ENCODE results near the gene MICAL2.

MICAL2 gene

GRCh38 chr11:12285106-12285505 lies 174.7 kb downstream of the MICAL2 start:
- DNase-seq (ENCODE audit: low read depth, low spot score): no peak

GRCh38 chr11:12285811-12286222 lies 175.4 kb downstream of the MICAL2 start:
- DNase-seq (ENCODE audit: low read depth, low spot score): no peak

DNA sequence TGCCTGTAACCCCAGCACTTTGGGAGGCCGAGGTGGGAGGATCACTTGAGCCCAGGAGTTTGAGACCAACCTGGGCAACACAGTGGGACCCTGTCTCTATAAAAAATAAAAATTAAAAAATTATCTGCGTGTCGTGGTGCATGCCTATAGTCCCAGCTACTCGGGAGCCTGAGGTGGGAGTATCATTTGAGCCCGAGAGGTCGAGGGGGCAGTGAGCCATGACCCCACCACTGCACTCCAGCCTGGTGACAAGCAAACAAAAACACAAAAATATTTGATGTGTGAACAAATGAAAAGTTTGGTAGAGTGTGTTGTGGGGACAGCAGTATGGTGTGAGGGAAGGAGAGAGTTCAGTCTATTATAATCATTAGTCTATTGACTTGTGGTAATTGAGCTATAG lies 176.2 kb downstream of the MICAL2 start:
- DNase-seq (ENCODE audit: low read depth, low spot score): no peak

- DNase-seq (ENCODE audit: low read depth, low spot score): no peak
These were observed 176.6 kb downstream of the MICAL2 start for GRCh38 chr11:12287009-12287373.

DNA sequence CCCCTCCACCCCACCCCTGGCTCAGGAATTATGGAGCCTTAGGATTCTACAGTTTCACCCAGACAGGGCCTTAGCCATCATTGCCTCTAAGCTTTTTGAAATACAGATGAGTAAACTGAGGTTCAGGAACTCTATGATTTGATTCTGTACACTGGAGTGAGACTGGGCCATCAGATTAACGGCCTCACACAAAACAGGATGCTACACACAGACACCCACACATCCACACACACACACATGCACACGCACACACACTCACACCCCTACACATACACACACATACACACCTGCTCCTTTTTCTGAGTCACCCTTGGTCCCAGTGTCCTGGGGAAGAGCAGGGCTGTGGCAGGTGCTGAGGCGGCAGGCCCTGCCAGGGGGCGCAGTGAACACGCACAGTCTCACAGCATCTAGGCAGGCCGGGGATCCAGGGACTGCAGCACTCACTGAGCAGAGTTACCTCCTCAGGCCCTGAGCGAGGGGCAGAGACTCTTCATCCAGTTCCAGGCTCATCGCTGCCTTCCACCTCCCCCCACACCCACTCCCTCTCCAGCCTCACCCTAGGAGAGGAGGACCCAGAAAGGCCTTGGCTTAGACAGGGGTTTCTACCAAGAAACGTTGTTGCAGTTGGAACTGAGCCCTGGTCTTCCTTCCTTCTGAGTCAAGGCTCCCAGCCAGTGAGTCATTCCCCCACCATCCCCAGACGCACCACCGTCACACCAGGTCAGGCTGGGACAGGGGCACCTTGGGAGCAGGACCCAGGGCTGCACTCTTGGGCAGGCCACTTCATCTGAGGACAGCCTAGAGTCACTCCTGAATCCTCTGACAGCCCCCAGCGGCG lies 177.2 kb downstream of the MICAL2 start:
- no peak for DNase-seq (ENCODE audit: low read depth, low spot score)

- DNase-seq (ENCODE audit: low read depth, low spot score): peak; percentile 18
These were observed 178.0 kb downstream of the MICAL2 start for GRCh38 chr11:12288212-12288930.

- no peak for DNase-seq (ENCODE audit: low read depth, low spot score)
These were observed 178.7 kb downstream of the MICAL2 start for GRCh38 chr11:12288931-12289666.

DNA sequence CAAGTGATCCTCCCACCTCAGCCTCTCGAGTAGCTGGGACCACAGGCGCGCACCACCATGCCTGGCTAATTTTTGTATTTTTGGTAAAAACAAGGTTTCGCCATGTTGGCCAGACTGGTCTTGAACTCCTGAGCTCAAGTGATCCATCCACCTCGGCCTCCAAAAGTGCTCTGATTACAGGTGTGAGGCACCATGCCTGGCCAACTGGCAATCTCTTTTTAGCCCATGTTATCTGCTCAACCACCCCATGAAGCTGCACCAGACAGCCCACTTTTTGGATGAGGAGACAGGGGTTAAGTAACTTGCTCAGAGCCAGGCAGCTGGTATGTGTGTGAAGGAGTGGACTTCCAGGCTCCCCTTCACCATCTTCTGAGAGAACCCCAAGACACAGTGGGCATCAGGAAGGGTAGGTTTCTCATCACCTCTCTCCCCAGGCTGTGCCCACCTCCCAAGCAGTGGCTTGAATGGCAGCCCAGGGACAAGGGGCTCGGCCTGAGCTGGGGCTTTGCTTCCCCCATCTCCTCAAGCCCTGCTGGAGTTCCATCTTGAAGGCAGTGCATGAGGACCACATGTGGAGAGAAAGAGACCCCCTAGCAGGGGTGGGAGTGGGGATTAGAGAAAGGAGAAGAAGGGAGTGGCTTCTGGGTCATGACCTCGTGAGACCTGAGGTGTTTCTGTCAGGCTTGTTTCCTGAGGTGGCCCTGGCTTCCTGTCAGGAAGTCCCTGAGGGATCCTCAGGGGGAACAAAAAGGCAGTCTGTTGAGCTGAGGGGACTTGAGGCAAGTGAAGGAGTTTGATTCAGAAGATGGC lies 179.5 kb downstream of the MICAL2 start:
- DNase-seq (ENCODE audit: low read depth, low spot score): no peak

DNA sequence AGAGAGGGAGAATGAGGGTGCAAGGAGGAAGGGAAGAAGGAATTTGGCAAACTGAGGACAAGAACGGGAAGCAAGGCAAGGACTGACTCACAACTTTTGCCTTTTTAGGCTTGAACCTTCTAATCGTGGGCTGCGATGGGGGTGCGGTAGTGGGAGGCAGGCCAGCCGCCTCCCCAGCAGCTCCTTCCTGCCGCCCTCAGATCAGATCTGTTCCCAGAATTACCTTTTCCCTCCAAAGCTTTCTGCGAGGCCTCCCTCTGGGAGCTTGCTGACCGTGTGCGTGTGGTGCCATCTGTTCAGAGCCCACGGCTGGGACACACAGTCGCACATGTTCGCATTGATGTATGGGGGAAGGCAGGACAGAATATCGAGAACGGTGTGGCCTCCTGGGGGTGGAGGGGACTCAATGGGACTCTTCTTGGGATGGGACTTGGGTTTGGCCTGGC lies 180.1 kb downstream of the MICAL2 start:
- no peak for DNase-seq (ENCODE audit: low read depth, low spot score)

GRCh38 chr11:12291313-12291712 lies 180.9 kb downstream of the MICAL2 start:
- no peak for DNase-seq (ENCODE audit: low read depth, low spot score)

DNA sequence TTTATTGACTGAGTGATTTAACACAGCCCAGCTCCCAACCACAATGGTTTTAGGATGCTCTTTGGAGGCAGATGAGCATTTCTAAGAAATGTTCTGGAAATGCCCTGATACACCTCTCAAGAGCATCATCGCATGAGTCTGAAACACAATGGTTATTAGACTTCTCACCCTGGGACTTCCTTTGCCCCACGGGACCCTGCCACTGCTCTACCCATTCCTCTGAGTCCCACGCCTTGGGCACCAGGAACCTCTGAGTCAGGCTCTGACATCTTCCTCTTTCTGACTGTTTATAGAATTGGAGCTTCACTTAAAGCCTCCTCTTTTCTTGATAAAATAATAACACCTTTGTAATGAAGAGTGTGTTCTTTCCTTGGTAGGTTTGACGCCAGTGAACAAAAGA lies 181.4 kb downstream of the MICAL2 start:
- DNase-seq (ENCODE audit: low read depth, low spot score): no peak

DNA sequence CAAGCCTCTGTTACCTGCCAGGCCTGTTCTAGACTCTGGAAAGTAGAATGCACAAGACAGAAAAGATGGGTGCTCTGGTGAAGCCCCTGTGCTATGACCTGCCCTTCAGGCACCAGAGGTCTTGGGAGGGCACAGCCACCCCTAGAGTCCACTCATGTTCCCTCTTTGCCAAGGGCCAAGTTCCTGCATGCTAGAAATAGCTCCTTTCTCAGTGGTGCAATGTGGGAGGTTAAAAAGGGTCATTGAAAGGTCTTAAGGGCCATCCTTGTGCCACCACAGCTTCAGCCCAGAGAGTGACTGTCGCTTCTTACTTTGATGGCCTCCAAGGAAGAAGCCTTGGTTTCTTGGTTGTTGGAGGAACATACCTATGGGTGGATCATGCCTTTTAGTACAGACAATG lies 182.4 kb downstream of the MICAL2 start:
- no peak for DNase-seq (ENCODE audit: low read depth, low spot score)

GRCh38 chr11:12293486-12293885 lies 183.1 kb downstream of the MICAL2 start:
- no peak for DNase-seq (ENCODE audit: low read depth, low spot score)

DNA sequence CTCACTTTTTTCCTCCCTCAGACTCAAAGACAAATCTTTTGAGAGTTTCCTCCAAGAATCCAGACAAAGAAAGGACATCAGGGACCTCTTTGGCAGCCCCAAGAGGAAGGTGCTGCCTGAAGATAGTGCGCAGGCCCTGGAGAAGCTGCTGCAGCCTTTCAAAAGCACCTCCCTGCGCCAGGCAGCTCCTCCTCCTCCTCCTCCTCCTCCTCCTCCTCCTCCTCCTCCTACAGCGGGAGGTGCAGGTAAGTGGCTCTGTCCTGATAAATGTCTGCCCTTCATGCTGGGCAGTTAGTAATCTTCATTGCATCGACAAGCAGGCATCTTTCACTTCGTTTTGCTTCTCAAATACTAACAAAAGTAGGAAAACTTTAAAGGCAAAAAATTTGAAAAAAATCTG lies 184.2 kb downstream of the MICAL2 start:
- DNase-seq (ENCODE audit: low read depth, low spot score): no peak

- no peak for DNase-seq (ENCODE audit: low read depth, low spot score)
These were observed 185.6 kb downstream of the MICAL2 start for GRCh38 chr11:12295943-12296342.

DNA sequence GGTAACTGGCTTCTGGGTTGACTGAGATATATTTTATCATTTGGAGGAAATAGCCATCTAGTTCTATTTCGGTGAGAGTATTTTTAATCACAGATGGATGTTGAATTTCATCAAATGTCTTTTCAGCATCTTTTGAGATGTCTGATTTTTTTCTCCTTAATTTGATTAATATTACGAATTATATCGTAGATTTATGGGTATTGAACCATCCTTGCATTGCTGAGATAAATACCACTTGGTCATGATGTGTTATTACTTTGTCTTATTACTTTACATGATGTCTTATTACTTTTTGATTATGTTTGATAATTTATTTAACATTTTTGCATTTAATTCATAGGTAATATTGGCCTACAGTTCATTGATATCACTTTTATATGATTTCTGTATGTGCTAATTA lies 188.2 kb downstream of the MICAL2 start:
- no peak for DNase-seq (ENCODE audit: low read depth, low spot score)

- no peak for DNase-seq (ENCODE audit: low read depth, low spot score)
These were observed 191.0 kb downstream of the MICAL2 start for GRCh38 chr11:12301379-12301778.

GRCh38 chr11:12303421-12304149 lies 193.2 kb downstream of the MICAL2 start:
- DNase-seq (ENCODE audit: low read depth, low spot score): no peak

DNA sequence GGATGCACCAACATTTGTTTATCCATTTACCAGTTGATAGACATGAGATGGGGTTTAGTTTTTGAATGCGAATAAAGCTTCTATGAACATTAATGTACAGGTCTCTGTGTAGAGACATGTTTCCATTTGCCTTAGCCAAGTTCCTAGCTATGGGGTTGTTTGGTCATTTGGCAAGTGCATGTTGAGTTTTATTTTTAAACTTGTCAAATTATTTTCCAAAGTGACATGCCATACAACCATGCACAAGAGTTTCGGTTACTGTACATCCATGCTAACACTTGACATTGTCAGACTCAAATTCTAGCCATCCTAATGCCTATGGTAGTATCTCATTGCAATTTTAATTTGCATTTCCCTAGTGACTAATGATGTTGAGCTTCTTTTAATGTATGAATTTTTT lies 196.4 kb downstream of the MICAL2 start:
- DNase-seq (ENCODE audit: low read depth, low spot score): no peak

DNA sequence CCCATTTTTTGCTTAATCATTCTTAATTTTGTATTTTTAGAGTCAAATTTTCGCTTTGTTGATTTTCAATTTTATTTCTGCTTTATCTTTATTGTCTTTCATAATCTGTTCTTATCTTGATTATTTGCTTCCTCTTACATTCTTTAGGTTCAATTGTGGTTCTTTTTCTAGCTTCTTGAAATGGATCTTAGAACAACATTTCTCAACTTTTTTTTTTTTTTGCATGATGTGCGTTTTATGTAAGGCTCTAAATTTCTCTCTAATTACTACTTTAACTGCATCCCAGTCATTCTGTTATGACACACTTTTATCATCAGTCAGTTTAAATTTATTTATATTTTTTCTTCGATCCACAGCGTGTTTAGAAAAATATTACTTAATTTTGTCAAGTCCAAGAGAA lies 201.7 kb downstream of the MICAL2 start:
- no peak for DNase-seq (ENCODE audit: low read depth, low spot score)
